Left renal pelvis (tissue), 4 donors: ENCODE measurements around the gene VAV2. TPM values are rescaled to one million over a fixed set of nuclear protein-coding genes. Genes with fewer than 3 reads are reported as not detected.
A peak's percentile ranks its signal among the peaks of the same experiment; 100 is the strongest.
"Not testable (repeated sequence)": the region's sequence is repeated elsewhere in the genome, so short reads cannot be mapped to it uniquely, and the experiment has no call there.

Experiments used
- DNase-seq, 4 donors: peaks; one replicate each; pipeline ENCODE4 v3.0.0-alpha.2; 2013; ENCODE audit warnings: low read depth in 4 of 4, low spot score in 3 of 4
- polyA plus RNA-seq, 4 donors: library from polyadenylated mRNA; unstranded; fragments of 120-200 nt; gene quantifications; one replicate each; pipeline ENCODE4 v1.2.1, GENCODE V29; 2013; ENCODE audit not compliant: insufficient read length in 4 of 4

The VAV2 gene
- polyA plus RNA-seq, 4 donors: 14.7 to 47.1 (median 34.7) TPM

- no peak for DNase-seq
Measured at GRCh38 chr9:133763272-133764183, 228.6 kb downstream of the VAV2 start.

GRCh38 chr9:133762488-133763271, 229.4 kb downstream of the VAV2 start:
- DNase-seq: no peak

DNA sequence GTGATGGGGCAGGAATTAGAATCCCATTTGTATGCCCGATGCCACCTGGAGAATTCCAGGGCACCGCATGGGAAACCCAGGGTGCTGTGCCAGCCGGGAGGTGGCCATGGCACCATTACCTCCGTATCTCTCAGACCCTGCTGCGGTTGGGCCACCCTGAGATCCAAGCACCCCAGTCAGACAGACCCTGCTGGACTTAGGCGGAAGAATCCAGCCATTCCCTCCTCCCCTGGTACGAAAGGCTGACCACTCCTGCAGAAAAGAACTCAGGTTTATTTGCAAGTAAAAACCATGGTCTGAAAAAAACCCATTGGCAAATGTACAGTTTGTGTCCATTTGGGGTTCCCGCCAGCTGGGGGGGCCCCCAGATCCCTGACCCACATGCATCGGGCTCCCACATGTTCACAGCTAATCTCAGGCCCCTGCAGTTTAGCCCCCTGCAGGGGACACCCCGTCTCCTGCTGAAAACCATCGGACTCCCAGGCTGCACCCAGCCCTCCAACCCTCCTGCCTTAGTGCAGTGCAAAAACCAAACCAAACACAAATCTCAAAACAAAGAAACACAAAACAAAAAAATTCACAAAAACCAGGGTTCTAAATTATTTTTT, 230.4 kb downstream of the VAV2 start:
- no peak for DNase-seq

GRCh38 chr9:133760713-133761290, 231.3 kb downstream of the VAV2 start:
- no peak for DNase-seq

- DNase-seq: no peak
Measured at GRCh38 chr9:133759946-133760345, 232.2 kb downstream of the VAV2 start.

GRCh38 chr9:133759146-133759900, 232.8 kb downstream of the VAV2 start:
- no peak for DNase-seq

- no peak for DNase-seq
Measured at GRCh38 chr9:133758228-133758627, 233.9 kb downstream of the VAV2 start.

GRCh38 chr9:133754688-133755227, 237.4 kb downstream of the VAV2 start:
- DNase-seq: no peak

- no peak for DNase-seq
Measured at GRCh38 chr9:133754187-133754586, 237.9 kb downstream of the VAV2 start.

GRCh38 chr9:133752739-133753446, 239.2 kb downstream of the VAV2 start:
- no peak for DNase-seq

GRCh38 chr9:133750982-133751649, 241.0 kb downstream of the VAV2 start:
- no peak for DNase-seq

- DNase-seq: no peak
Measured at GRCh38 chr9:133747309-133747708, 244.8 kb downstream of the VAV2 start.

DNA sequence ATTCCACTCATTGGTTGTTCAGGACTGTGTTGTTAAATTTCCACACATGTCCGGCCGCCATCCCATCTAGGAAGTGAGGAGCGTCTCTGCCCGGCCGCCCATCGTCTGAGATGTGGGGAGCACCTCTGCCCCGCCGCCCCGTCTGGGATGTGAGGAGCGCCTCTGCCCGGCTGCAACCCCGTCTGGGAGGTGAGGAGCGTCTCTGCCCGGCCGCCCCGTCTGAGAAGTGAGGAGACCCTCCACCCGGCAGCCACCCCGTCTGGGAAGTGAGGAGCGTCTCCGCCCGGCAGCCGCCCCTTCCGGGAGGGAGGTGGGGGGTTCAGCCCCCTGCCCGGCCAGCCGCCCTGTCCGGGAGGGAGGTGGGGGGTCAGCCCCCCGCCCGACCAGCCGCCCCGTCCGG, 247.6 kb downstream of the VAV2 start:
- not testable (repeated sequence) for DNase-seq

GRCh38 chr9:133742849-133743444, 249.2 kb downstream of the VAV2 start:
- DNase-seq: peak in 3 of 4 donors; percentile 47 to 58 (median 55)

GRCh38 chr9:133742251-133742650, 249.9 kb downstream of the VAV2 start:
- DNase-seq: no peak

GRCh38 chr9:133741716-133742115, 250.4 kb downstream of the VAV2 start:
- no peak for DNase-seq

- no peak for DNase-seq
Measured at GRCh38 chr9:133740911-133741310, 251.2 kb downstream of the VAV2 start.
